Gastroesophageal sphincter (tissue), 4 donors: ENCODE data around the gene PTPRE. TPM values are rescaled to one million over a fixed set of nuclear protein-coding genes. Genes with fewer than 3 reads are reported as not detected.

Source experiments
- ATAC-seq: fragments of 150-250 bp; one replicate; pipeline ENCODE4 v1.9.1; 2016; ENCODE audit warnings: mild to moderate bottlenecking, moderate library complexity
- H3K27ac ChIP-seq, 4 donors: fragments of 200-600 bp; sonication (generic) in 3 of 4; 1 replicate in 3 of 4; 2 replicates in 1 of 4; pipeline ENCODE4 v1.5.1; 2016 to 2019
- H3K27me3 ChIP-seq: fragments of 200-600 bp; sonication (generic); one replicate; pipeline ENCODE4 v1.5.1; 2019
- H3K36me3 ChIP-seq, 2 donors: fragments of 200-600 bp; sonication (generic); one replicate each; pipeline ENCODE4 v1.5.1; 2019; ENCODE audit warnings: control low read depth in 1 of 2
- H3K4me1 ChIP-seq, 3 donors: fragments of 200-600 bp; sonication (generic); 1 replicate in 2 of 3; 2 replicates in 1 of 3; pipeline ENCODE4 v1.5.1; 2016 to 2019; ENCODE audit warnings: control low read depth in 2 of 3
- H3K4me3 ChIP-seq, 2 donors: fragments of 200-600 bp; sonication (generic); one replicate each; pipeline ENCODE4 v1.5.1; 2019; ENCODE audit warnings: mild to moderate bottlenecking in 1 of 2, moderate library complexity in 1 of 2
- H3K9me3 ChIP-seq, 3 donors: fragments of 200-600 bp; sonication (generic); one replicate each; pipeline ENCODE4 v1.5.1; 2017 to 2019; ENCODE audit warnings: control low read depth in 2 of 3
- CTCF ChIP-seq, 4 experiments: fragments of 200-600 bp in 2 of 4; fragments of 450-650 bp in 2 of 4; sonication (generic) in 1 of 4; IDR thresholded peaks; one replicate each; pipeline ENCODE4 v1.5.1; 2017 to 2019; ENCODE audit warnings: antibody characterized with exemption in 4 of 4, mild to moderate bottlenecking in 2 of 4, moderate library complexity in 2 of 4
- EP300 ChIP-seq: sonication (generic); formaldehyde crosslinking; IDR thresholded peaks from one replicate; pipeline ENCODE4 v1.6.1; 2017; ENCODE audit warnings: antibody characterized with exemption, mild to moderate bottlenecking
- POLR2A ChIP-seq, 2 donors: fragments of 450-650 bp; IDR thresholded peaks; one replicate each; pipeline ENCODE4 v1.6.1; 2017; ENCODE audit warnings: antibody characterized with exemption in 2 of 2, mild to moderate bottlenecking in 2 of 2, moderate library complexity in 1 of 2
- POLR2AphosphoS5 ChIP-seq: sonication (generic); formaldehyde crosslinking; IDR thresholded peaks from one replicate; pipeline ENCODE4 v1.6.1; 2017; ENCODE audit warnings: antibody characterized with exemption
- WGBS, 2 donors: methylation state at CpG; one replicate each; pipeline ENCODE4 v1.1.5; 2018; ENCODE audit warnings: low coverage in 1 of 2; 5-methylcytosine and 5-hydroxymethylcytosine counted together
- total RNA-seq, 4 donors: library from RNA; depleted of rRNA; stranded (reverse); fragments of >200 nt; gene quantifications; one replicate each; pipeline ENCODE4 v1.1.0, GENCODE V29; 2016

Gene PTPRE
- total RNA-seq, 4 donors from 2014 or later: 6.4 to 16.4 (median 8.5) TPM

- WGBS, 2 donors: 50 to 79% methylated on average over 7 to 10 of the region's 18 CpGs
- ATAC-seq: no peak
- TF ChIP-seq POLR2A (IDR thresholded peaks at IDR 0.05) (no peak), EP300 (no peak), POLR2AphosphoS5 (no peak), CTCF (IDR thresholded peaks at IDR 0.05) (no peak)
These were observed 136.5 kb downstream of the PTPRE start for GRCh38 chr10:128043259-128044045.

DNA sequence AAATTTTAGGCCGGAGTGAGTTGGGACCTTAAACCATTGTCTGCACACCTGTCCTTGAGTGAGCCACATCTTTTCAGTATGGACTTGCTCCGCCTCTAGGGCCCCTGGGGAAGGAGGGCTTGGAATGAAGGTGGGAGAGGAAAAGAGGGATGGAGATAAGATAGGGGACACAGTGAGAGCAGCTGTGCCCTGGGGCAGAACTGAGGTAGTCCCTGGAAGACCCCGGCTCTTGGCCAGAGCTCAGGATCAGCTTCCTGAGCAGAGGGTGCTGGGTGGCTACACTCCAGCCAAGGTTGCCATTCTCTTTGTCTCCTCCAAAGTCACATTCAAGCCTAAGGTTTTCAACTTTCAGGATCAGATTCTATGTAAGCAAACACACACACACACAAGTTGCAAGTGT lies 137.3 kb downstream of the PTPRE start:
- TF ChIP-seq CTCF (IDR thresholded peaks at IDR 0.05): no peak
- TF ChIP-seq POLR2AphosphoS5: no peak
- no peak for TF ChIP-seq EP300
- TF ChIP-seq POLR2A (IDR thresholded peaks at IDR 0.05): no peak
- Histone ChIP-seq H3K27me3 (peaks cover 9% of the 10 kb centered on the region), H3K36me3 (no peaks in the 10 kb centered on the region), H3K4me1 (peaks cover 0 to 25% (median 11%) of the 10 kb centered on the region in 3 donors), H3K9me3 (no peaks in the 10 kb centered on the region), H3K4me3 (no peak overlapping the region), H3K27ac (no peak overlapping the region)
- 90 to 100% methylated on average over 3 of the region's 3 CpGs for WGBS, 2 donors
- no peak for ATAC-seq

More at GRCh38 chr10:128043259-128044045, 136.5 kb downstream of the PTPRE start:
- no peak overlapping the region for H3K4me3 ChIP-seq
- peaks cover 9% of the 10 kb centered on the region for H3K27me3 ChIP-seq
- H3K36me3 ChIP-seq: no peaks in the 10 kb centered on the region
- no peak overlapping the region for H3K27ac ChIP-seq
- peaks cover 0 to 22% (median 11%) of the 10 kb centered on the region in 3 donors for H3K4me1 ChIP-seq
- no peaks in the 10 kb centered on the region for H3K9me3 ChIP-seq

GRCh38 chr10:128044961-128045832 lies 138.3 kb downstream of the PTPRE start:
- H3K4me1 ChIP-seq: peaks cover 0 to 25% (median 11%) of the 10 kb centered on the region in 3 donors
- H3K27me3 ChIP-seq: peaks cover 2% of the 10 kb centered on the region
- no peaks in the 10 kb centered on the region for H3K36me3 ChIP-seq
- no peak overlapping the region for H3K27ac ChIP-seq
- no peaks in the 10 kb centered on the region for H3K9me3 ChIP-seq
- no peak overlapping the region for H3K4me3 ChIP-seq
- 86 to 93% methylated on average over 1 to 6 of the region's 16 CpGs for WGBS, 2 donors
- ATAC-seq: no peak
- TF ChIP-seq POLR2AphosphoS5: no peak
- no peak for TF ChIP-seq CTCF (IDR thresholded peaks at IDR 0.05)
- TF ChIP-seq EP300: no peak
- no peak for TF ChIP-seq POLR2A (IDR thresholded peaks at IDR 0.05)

GRCh38 chr10:128045833-128046120 lies 138.9 kb downstream of the PTPRE start:
- Histone ChIP-seq H3K27ac (no peak overlapping the region), H3K4me1 (peaks cover 0 to 25% (median 14%) of the 10 kb centered on the region in 3 donors), H3K36me3 (no peaks in the 10 kb centered on the region), H3K9me3 (no peaks in the 10 kb centered on the region), H3K27me3 (no peaks in the 10 kb centered on the region), H3K4me3 (no peak overlapping the region)
- ATAC-seq: no peak
- TF ChIP-seq EP300: no peak
- TF ChIP-seq CTCF (IDR thresholded peaks at IDR 0.05): no peak
- TF ChIP-seq POLR2AphosphoS5: no peak
- TF ChIP-seq POLR2A (IDR thresholded peaks at IDR 0.05): no peak
- no CpG with 5 or more reads among the region's 6 CpGs for WGBS, 2 donors
